Stimulated activated CD8-positive, alpha-beta memory T cell treated with anti-CD3 and anti-CD28 coated beads, Interleukin-7, amount 100 ng/mL, for 4 hours (primary cell): ENCODE results near the gene MYADML2.
"Not testable (repeated sequence)": the region's sequence is repeated elsewhere in the genome, so short reads cannot be mapped to it uniquely, and the experiment has no call there.

Source experiments
- DNase-seq, 2 donors: peaks; one replicate each; pipeline ENCODE4 v3.0.0-alpha.2; 2020; ENCODE audit warnings: low read depth in 2 of 2

Gene MYADML2

GRCh38 chr17:81947189-81947588 lies at the start of gene MYADML2:
Gene MYADML2 (minus strand): TSS chr17:81947233. CDS start chr17:81941741, 5,492 bp downstream.
- no peak for DNase-seq

GRCh38 chr17:81996232-81996756 lies 49.3 kb upstream of the MYADML2 start:
- DNase-seq, result no peak

GRCh38 chr17:81995463-81996231 lies 48.6 kb upstream of the MYADML2 start:
- DNase-seq, result no peak

- no peak for DNase-seq
Observed at GRCh38 chr17:81994593-81995462, 47.8 kb upstream of the MYADML2 start.

GRCh38 chr17:81993729-81994592 lies 46.9 kb upstream of the MYADML2 start:
- no peak for DNase-seq

- DNase-seq, result no peak
Observed at GRCh38 chr17:81992306-81993102, 45.5 kb upstream of the MYADML2 start.

- no peak for DNase-seq
Observed at GRCh38 chr17:81991684-81992305, 44.8 kb upstream of the MYADML2 start.

- no peak for DNase-seq
Observed at GRCh38 chr17:81990836-81991683, 44.0 kb upstream of the MYADML2 start.

- DNase-seq, result no peak
Observed at GRCh38 chr17:81987161-81987770, 40.2 kb upstream of the MYADML2 start.

- no peak for DNase-seq
Observed at GRCh38 chr17:81986606-81987005, 39.6 kb upstream of the MYADML2 start.

- DNase-seq, result no peak
Observed at GRCh38 chr17:81984773-81985410, 37.9 kb upstream of the MYADML2 start.

- no peak for DNase-seq
Observed at GRCh38 chr17:81983639-81984373, 36.8 kb upstream of the MYADML2 start.

GRCh38 chr17:81983011-81983638 lies 36.1 kb upstream of the MYADML2 start:
- no peak for DNase-seq

GRCh38 chr17:81981511-81981910 lies 34.5 kb upstream of the MYADML2 start:
- DNase-seq, result not testable (repeated sequence)

GRCh38 chr17:81980707-81981343 lies 33.8 kb upstream of the MYADML2 start:
- no peak for DNase-seq

GRCh38 chr17:81980122-81980521 lies 33.1 kb upstream of the MYADML2 start:
- no peak for DNase-seq
